AG04449 (cell line): ENCODE measurements around the gene RHEX.

Source experiments
- CTCF ChIA-PET: fragments of 350-600 bp; formaldehyde crosslinking; extraction: SDS; loops from one replicate; lab custom pipeline; 2021; ENCODE audit warnings: antibody characterized with exemption; lab: Yijun Ruan, JAX
- POLR2A ChIA-PET: fragments of 400-600, 350-600 bp; formaldehyde crosslinking; extraction: SDS; loops from one replicate; lab custom pipeline; 2020; ENCODE audit warnings: antibody characterized with exemption, inconsistent platforms; lab: Yijun Ruan, JAX
- DNase-seq: peaks from one replicate; pipeline ENCODE4 v3.0.0-alpha.2; 2010; ENCODE audit warnings: low read depth, low spot score
- H3K4me3 ChIP-seq: 2 replicates; pipeline ENCODE4 v1.5.1; 2011; ENCODE audit warnings: low read depth, mild to moderate bottlenecking, control low read depth, low read length
- CTCF ChIP-seq: IDR thresholded peaks from one replicate; pipeline ENCODE4 v1.5.1; 2011; ENCODE audit warnings: mild to moderate bottlenecking, moderate library complexity, low read length, control low read depth, inconsistent platforms; ENCODE audit not compliant: insufficient read depth; ENCODE audit errors: missing control alignments

RHEX gene

GRCh38 chr1:206066479-206067171 is 13.7 kb downstream of the RHEX start:
- TF ChIP-seq CTCF, result no peak
- POLR2A ChIA-PET, result no interaction called here
- no peak for DNase-seq
- CTCF ChIA-PET, result no interaction called here
- H3K4me3 ChIP-seq, result no peak overlapping the region

- DNase-seq, result no peak
- no peak overlapping the region for H3K4me3 ChIP-seq
- ChIA-PET CTCF (interaction anchor here (1.1 to 1.2 kb wide), 2 partner anchors 25 to 37 kb away, joined by 3 read pairs; no protein-coding TSS in a partner anchor), POLR2A (no interaction called here)
- no peak for TF ChIP-seq CTCF
Measured at GRCh38 chr1:206067486-206068227, 14.7 kb downstream of the RHEX start.

- TF ChIP-seq CTCF, result no peak
- no peak for DNase-seq
- ChIA-PET POLR2A (no interaction called here), CTCF (interaction anchor here (1.1 to 1.2 kb wide), 2 partner anchors 26 to 37 kb away, joined by 3 read pairs; no protein-coding TSS in a partner anchor)
- H3K4me3 ChIP-seq, result no peak overlapping the region
Measured at GRCh38 chr1:206068314-206068713, 15.3 kb downstream of the RHEX start.

GRCh38 chr1:206070627-206071304 is 17.8 kb downstream of the RHEX start:
- ChIA-PET POLR2A (no interaction called here), CTCF (no interaction called here)
- no peak overlapping the region for H3K4me3 ChIP-seq
- DNase-seq, result no peak
- TF ChIP-seq CTCF, result no peak

- H3K4me3 ChIP-seq, result no peak overlapping the region
- ChIA-PET CTCF (no interaction called here), POLR2A (no interaction called here)
- TF ChIP-seq CTCF, result no peak
- no peak for DNase-seq
Measured at GRCh38 chr1:206074839-206075238, 21.9 kb downstream of the RHEX start.
